HepG2 (cell line): Measurements from ENCODE around the gene PANK4. TPM values are rescaled to one million over a fixed set of nuclear protein-coding genes. Genes with fewer than 3 reads are reported as not detected.

Source experiments
- ATAC-seq: fragments of 200-7000 bp; cut with Tn5 transposase; 3 replicates; pipeline ENCODE4 v1.9.1; 2020; ENCODE audit warnings: mild to moderate bottlenecking, moderate library complexity
- BruUV-seq: library from RNA; stranded (reverse); fragments of 400-500 nt; replicated peaks from 2 replicates; lab custom pipeline; 2021; lab: Mats Ljungman, UMichigan
- CTCF ChIA-PET: fragments of 300-600 bp; formaldehyde crosslinking; extraction: SDS; loops from one replicate; lab custom pipeline; 2021; ENCODE audit warnings: low total read pairs, inconsistent platforms, low intra/inter-chr PET ratio; lab: Yijun Ruan, JAX
- POLR2A ChIA-PET: fragments of 350-600 bp; sonication (Branson Sonifier 250); formaldehyde crosslinking; loops from one replicate; lab custom pipeline; 2020; ENCODE audit warnings: antibody characterized with exemption, inconsistent platforms; lab: Yijun Ruan, JAX
- DNase-seq: peaks from one replicate; pipeline ENCODE4 v3.0.0-alpha.2; 2015; ENCODE audit warnings: low spot score
- FAIRE-seq: peaks from 3 replicates; lab custom pipeline; 2011; peaks lifted over from hg19 to GRCh38; lab: Jason Lieb, UNC
- H2AFZ ChIP-seq: one replicate; pipeline ENCODE4 v1.6.1; 2011; ENCODE audit warnings: low read length, inconsistent platforms
- H3K27ac ChIP-seq: fragments of 300-600 bp; 3 replicates; pipeline ENCODE4 v1.8.0; 2011; ENCODE audit warnings: mixed run types, mild to moderate bottlenecking, mixed read lengths, low read length, inconsistent platforms; ENCODE audit not compliant: insufficient read depth; ENCODE audit errors: extremely low read length
- H3K27me3 ChIP-seq, 2 experiments: fragments of 200-600 bp in 1 of 2; 2 replicates in 1 of 2; 3 replicates in 1 of 2; pipeline versions ENCODE4 v1.6.0 to v1.8.0; 2011; ENCODE audit warnings: low read length in 2 of 2, mild to moderate bottlenecking in 2 of 2, moderate library complexity in 2 of 2, inconsistent platforms in 1 of 2; ENCODE audit not compliant: insufficient read depth in 2 of 2, control insufficient read depth in 1 of 2
- H3K36me3 ChIP-seq, 2 experiments: fragments of 200-600 bp in 1 of 2; replicated peaks in 1 of 2; 2 replicates in 1 of 2; 3 replicates in 1 of 2; pipeline versions ENCODE4 v1.5.1 to v1.8.0; 2011; ENCODE audit warnings: low read length in 2 of 2, inconsistent platforms in 1 of 2; ENCODE audit not compliant: insufficient read depth in 2 of 2, control insufficient read depth in 1 of 2
- H3K4me1 ChIP-seq: 2 replicates; pipeline ENCODE4 v1.5.1; 2012; ENCODE audit warnings: low read length, inconsistent platforms; ENCODE audit not compliant: insufficient read depth
- H3K4me2 ChIP-seq: 2 replicates; pipeline ENCODE4 v1.6.0; 2011; ENCODE audit warnings: low read depth, low read length, inconsistent platforms
- H3K4me3 ChIP-seq, 3 experiments: fragments of 200-600 bp in 1 of 3; sonication (generic), shearing (Covaris generic) in 1 of 3; replicated peaks in 1 of 3; 2 replicates each; pipeline ENCODE4 v1.5.1; 2011 to 2016; ENCODE audit warnings: low read length in 3 of 3, inconsistent platforms in 2 of 3, low read depth in 2 of 3, mild to moderate bottlenecking in 2 of 3, control low read depth in 1 of 3, mixed read lengths in 1 of 3; ENCODE audit not compliant: insufficient read depth in 1 of 3
- H3K79me2 ChIP-seq: one replicate; pipeline ENCODE4 v1.6.1; 2011; ENCODE audit warnings: low read length, inconsistent platforms; ENCODE audit not compliant: insufficient read depth
- H3K9ac ChIP-seq: 2 replicates; pipeline ENCODE4 v1.6.0; 2011; ENCODE audit warnings: mild to moderate bottlenecking, low read depth, low read length, inconsistent platforms; ENCODE audit not compliant: insufficient read depth
- H3K9me3 ChIP-seq: 2 replicates; pipeline ENCODE4 v1.5.1; 2012; ENCODE audit warnings: mild to moderate bottlenecking, low read length
- H4K20me1 ChIP-seq: 2 replicates; pipeline ENCODE4 v1.6.0; 2011; ENCODE audit warnings: inconsistent platforms, mild to moderate bottlenecking, low read length, moderate library complexity; ENCODE audit not compliant: insufficient read depth
- CEBPZ ChIP-seq: IDR thresholded peaks from 2 replicates; pipeline ENCODE4 v1.6.1; 2012; ENCODE audit warnings: low read length, improper control_type of control experiment
- KLF6 ChIP-seq: IDR thresholded peaks from 2 replicates; pipeline ENCODE4 v1.8.0; 2016; ENCODE audit warnings: missing biosample characterization, missing genetic modification reagents
- MATR3 ChIP-seq: sonication (generic); formaldehyde crosslinking; IDR thresholded peaks from 2 replicates; pipeline ENCODE4 v1.4.0; 2020; ENCODE audit warnings: missing genetic modification reagents
- MEIS1 ChIP-seq: sonication (generic); formaldehyde crosslinking; IDR thresholded peaks from 2 replicates; pipeline ENCODE4 v1.9.0; 2021; ENCODE audit warnings: mild to moderate bottlenecking, missing genetic modification reagents, moderate library complexity, borderline replicate concordance
- MYNN ChIP-seq: sonication (generic); formaldehyde crosslinking; IDR thresholded peaks from 2 replicates; pipeline ENCODE4 v1.4.0; 2020; ENCODE audit warnings: mild to moderate bottlenecking, low read depth, missing genetic modification reagents
- NBN ChIP-seq: fragments of 450-650 bp; conservative IDR thresholded peaks from 2 replicates; pipeline ENCODE4 v1.6.1; 2017
- NR0B2 ChIP-seq: sonication (generic); formaldehyde crosslinking; IDR thresholded peaks from 2 replicates; pipeline ENCODE4 v1.4.0; 2020; ENCODE audit warnings: mild to moderate bottlenecking, missing genetic modification reagents
- ZFP1 ChIP-seq: IDR thresholded peaks from 2 replicates; pipeline ENCODE4 v1.6.1; 2016
- ZNF142 ChIP-seq: sonication (generic); formaldehyde crosslinking; IDR thresholded peaks from 2 replicates; pipeline ENCODE4 v1.4.0; 2020; ENCODE audit warnings: missing genetic modification reagents
- ZNF350 ChIP-seq: sonication (generic); formaldehyde crosslinking; IDR thresholded peaks from 2 replicates; pipeline ENCODE4 v1.4.0; 2020; ENCODE audit warnings: mild to moderate bottlenecking, low read depth, missing genetic modification reagents, borderline replicate concordance
- ZNF562 ChIP-seq: sonication (generic); formaldehyde crosslinking; IDR thresholded peaks from 2 replicates; pipeline ENCODE4 v1.8.0; 2022; ENCODE audit warnings: missing genetic modification reagents, borderline replicate concordance
- WGBS: methylation state at CpG from one replicate; pipeline ENCODE4 v1.1.6; 2017; ENCODE audit warnings: low lambda C conversion rate; 5-methylcytosine and 5-hydroxymethylcytosine counted together
- in situ Hi-C: cut with HindIII; loops from 2 replicates; pipeline ENCODE4 v1.10.0; 2017; ENCODE audit warnings: low pct_unique_long_range_greater_than_20kb; ENCODE audit not compliant: extremely low pct_ligation_motif_present
- intact Hi-C: fragments of 100-400 bp; cut with micrococcal nuclease; formaldehyde crosslinking; loops from one replicate; pipeline ENCODE4 v1.10.0; 2022; ENCODE audit not compliant: unreplicated experiment
- polyA plus RNA-seq, 8 experiments: library from polyadenylated mRNA; depleted of rRNA in 3 of 8; stranded (reverse) in 7 of 8; unstranded in 1 of 8; fragments of >200 nt; fragmentation: Illumina TruSeq in 4 of 8; extraction: Trizol in 4 of 8; gene quantifications; 2 replicates each; pipeline versions ENCODE4 v1.2.1 to v1.2.3, GENCODE V29; 2011 to 2016; ENCODE audit warnings: low read depth in 4 of 8, missing spikeins in 1 of 8, mixed read lengths in 1 of 8; ENCODE audit not compliant: insufficient read depth in 1 of 8
- total RNA-seq, 5 experiments: library from RNA; depleted of rRNA; stranded (reverse); fragments of >200 nt; fragmentation: Illumina TruSeq; extraction: Trizol; gene quantifications; 2 replicates each; pipeline ENCODE4 v1.2.3, GENCODE V29; 2016; ENCODE audit warnings: low read depth in 1 of 5

PANK4 gene
- total and polyA plus RNA-seq, 2 of the 13 experiments (the other 11 are each of a cell fraction or from before 2014, with no cell fraction given), result 17.4 to 19.3 TPM

- TF ChIP-seq ZNF350, result no peak
Observed at GRCh38 chr1:2534315-2534686, 7.9 kb upstream of the PANK4 start (continued).

GRCh38 chr1:2533365-2533764 lies 7.0 kb upstream of the PANK4 start:
- no peak for TF ChIP-seq MYNN
- TF ChIP-seq MEIS1 (CRISPR knock-in tag), result no peak
- TF ChIP-seq CEBPZ, result no peak
- no peak for TF ChIP-seq KLF6
- no peak for TF ChIP-seq ZFP1
- TF ChIP-seq MATR3, result no peak
- TF ChIP-seq ZNF562 (CRISPR knock-in tag), result no peak
- no peak for TF ChIP-seq NR0B2 (CRISPR knock-in tag)
- TF ChIP-seq ZNF142 (CRISPR knock-in tag), result no peak
- TF ChIP-seq NBN, result no peak
- Histone ChIP-seq H3K9ac (no peak overlapping the region), H3K4me3 (no peak overlapping the region), H3K36me3 (no peaks in the 10 kb centered on the region), H3K79me2 (no peaks in the 10 kb centered on the region), H2AFZ (no peak overlapping the region), H3K27ac (no peak overlapping the region), H3K9me3 (no peaks in the 10 kb centered on the region), H3K4me1 (peaks cover 18% of the 10 kb centered on the region), H3K27me3 (peaks cover 16 to 77% of the 10 kb centered on the region in 2 experiments), H4K20me1 (no peaks in the 10 kb centered on the region), H3K4me2 (no peak overlapping the region)
- in situ Hi-C loops, result no loop called here
- no TSS peak for BruUV-seq
- DNase-seq, result no peak
- POLR2A ChIA-PET, result interaction anchor here (1.2 kb wide), 1 partner anchor 13 kb away, joined by 5 read pairs; no protein-coding TSS in a partner anchor
- WGBS, result 28% methylated on average over 6 of the region's 11 CpGs
- intact Hi-C loops, result no loop called here
- FAIRE-seq, result no peak
- ATAC-seq, result no peak
- CTCF ChIA-PET, result no interaction called here
